Natural killer cell (primary cell): ENCODE measurements around the gene ARL6IP4. TPM values are rescaled to one million over a fixed set of nuclear protein-coding genes. Genes with fewer than 3 reads are reported as not detected.

ENCODE experiments used
- ATAC-seq, 3 donors: fragments of 150-1000 bp in 2 of 3; fragments of 200-7000 bp in 1 of 3; cut with Tn5 transposase; 1 replicate in 1 of 3; 2 replicates in 2 of 3; pipeline ENCODE4 v1.10.0; 2021; ENCODE audit warnings: mild to moderate bottlenecking in 2 of 3, moderate library complexity in 2 of 3
- DNase-seq, 2 donors: peaks; one replicate each; pipeline versions ENCODE4 v3.0.0 to v3.0.0-alpha.2; 2013 to 2021; ENCODE audit warnings: mixed read lengths in 1 of 2
- H3K27ac ChIP-seq: one replicate; pipeline ENCODE4 v1.5.1; 2013; ENCODE audit warnings: mild to moderate bottlenecking, low read length
- H3K27me3 ChIP-seq: one replicate; pipeline ENCODE4 v1.6.1; 2013; ENCODE audit warnings: low read length; ENCODE audit not compliant: control insufficient read depth, insufficient read depth
- H3K36me3 ChIP-seq: one replicate; pipeline ENCODE4 v1.6.1; 2013; ENCODE audit warnings: low read length; ENCODE audit not compliant: control insufficient read depth, insufficient read depth
- H3K4me1 ChIP-seq: one replicate; pipeline ENCODE4 v1.6.1; 2013; ENCODE audit warnings: low read length; ENCODE audit not compliant: control insufficient read depth, insufficient read depth
- H3K4me3 ChIP-seq: one replicate; pipeline ENCODE4 v1.5.1; 2013; ENCODE audit warnings: low read length
- H3K9me3 ChIP-seq: one replicate; pipeline ENCODE4 v1.6.1; 2013; ENCODE audit warnings: low read length; ENCODE audit not compliant: control insufficient read depth, insufficient read depth
- H3K27ac Mint-ChIP-seq, 2 donors: one replicate each; pipeline ENCODE4 v1.8.0; 2022; ENCODE audit warnings: mild to moderate bottlenecking in 2 of 2, mixed read lengths in 2 of 2, moderate library complexity in 1 of 2
- H3K27me3 Mint-ChIP-seq, 2 donors: one replicate each; pipeline ENCODE4 v1.8.0; 2022; ENCODE audit warnings: low read depth in 2 of 2, mixed read lengths in 2 of 2
- H3K36me3 Mint-ChIP-seq: one replicate; pipeline ENCODE4 v1.8.0; 2022; ENCODE audit warnings: mixed read lengths
- H3K4me1 Mint-ChIP-seq, 2 donors: one replicate each; pipeline ENCODE4 v1.8.0; 2022; ENCODE audit warnings: mixed read lengths in 2 of 2
- H3K4me3 Mint-ChIP-seq: one replicate; pipeline ENCODE4 v1.8.0; 2022; ENCODE audit warnings: mild to moderate bottlenecking, moderate library complexity, mixed read lengths
- H3K9me3 Mint-ChIP-seq, 2 donors: one replicate each; pipeline ENCODE4 v1.8.0; 2022; ENCODE audit warnings: mixed read lengths in 2 of 2
- WGBS: methylation state at CpG from one replicate; pipeline ENCODE4 v1.1.7; 2013; ENCODE audit warnings: missing lambda C conversion rate; ENCODE audit not compliant: insufficient coverage; 5-methylcytosine and 5-hydroxymethylcytosine counted together
- intact Hi-C: fragments of 100-400 bp; cut with micrococcal nuclease; formaldehyde crosslinking; loops from one replicate; pipeline ENCODE4 v1.14.2; 2022
- total RNA-seq, 4 donors: library from RNA; stranded (reverse); fragments of 120-200 nt in 1 of 4; gene quantifications; one replicate each; pipeline versions ENCODE4 v1.2.3 to v1.2.4, GENCODE V29; 2013 to 2022
- TF ChIP-seq, protein P1 (sequence below): fragments of 200-600 bp; IDR thresholded peaks from one replicate; pipeline ENCODE4 v1.8.0; 2022; ENCODE audit warnings: antibody characterized with exemption

The ARL6IP4 gene
- total RNA-seq, 3 donors from 2014 or later (not counting 1 experiment from before 2014, with no cell fraction given), result 97.2 to 136 (median 116) TPM

DNA sequence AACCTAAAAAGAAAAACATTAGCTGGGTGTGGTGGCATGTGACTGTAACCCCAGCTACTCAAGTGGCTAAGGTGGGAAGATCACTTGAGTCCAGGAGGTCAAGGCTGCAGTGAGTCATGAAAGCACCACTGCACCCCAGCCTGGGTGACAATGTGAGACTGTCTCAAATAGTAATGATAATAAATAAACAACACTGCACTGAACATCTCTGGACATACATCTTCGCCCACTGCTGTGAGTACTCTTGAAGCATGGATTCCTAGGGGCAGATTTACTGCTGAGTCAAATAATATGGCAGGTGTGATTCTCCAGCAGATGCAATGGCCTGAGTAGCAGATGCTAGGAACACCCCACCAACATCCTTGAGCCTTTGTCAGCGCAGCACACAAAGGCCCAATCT lies 37.8 kb upstream of the ARL6IP4 start:
- peak overlapping the region; percentile 73 for H3K4me3 Mint-ChIP-seq
- peaks cover 0 to 2% of the 10 kb centered on the region in 2 donors for H3K9me3 Mint-ChIP-seq
- H3K9me3 ChIP-seq, result no peaks in the 10 kb centered on the region
- peaks cover 35 to 66% of the 10 kb centered on the region in 2 donors for H3K4me1 Mint-ChIP-seq
- H3K27ac Mint-ChIP-seq, result peak overlapping the region; percentile 84 to 94
- WGBS, result 67% methylated on average over 2 of the region's 2 CpGs
- intact Hi-C loops, result loop anchor here (1.0 kb wide), 1 partner anchor 46 kb away; the partner anchor contains the start of gene VPS37B
- no peaks in the 10 kb centered on the region for H3K27me3 ChIP-seq
- no peaks in the 10 kb centered on the region for H3K36me3 ChIP-seq
- H3K27me3 Mint-ChIP-seq, result no peaks in the 10 kb centered on the region
- peak; percentile 33 to 46 for DNase-seq
- ATAC-seq, result peak; percentile 48 to 65 (median 51)
- H3K4me1 ChIP-seq, result peaks cover 58% of the 10 kb centered on the region
- H3K36me3 Mint-ChIP-seq, result no peaks in the 10 kb centered on the region
- TF ChIP-seq, protein P1, sequence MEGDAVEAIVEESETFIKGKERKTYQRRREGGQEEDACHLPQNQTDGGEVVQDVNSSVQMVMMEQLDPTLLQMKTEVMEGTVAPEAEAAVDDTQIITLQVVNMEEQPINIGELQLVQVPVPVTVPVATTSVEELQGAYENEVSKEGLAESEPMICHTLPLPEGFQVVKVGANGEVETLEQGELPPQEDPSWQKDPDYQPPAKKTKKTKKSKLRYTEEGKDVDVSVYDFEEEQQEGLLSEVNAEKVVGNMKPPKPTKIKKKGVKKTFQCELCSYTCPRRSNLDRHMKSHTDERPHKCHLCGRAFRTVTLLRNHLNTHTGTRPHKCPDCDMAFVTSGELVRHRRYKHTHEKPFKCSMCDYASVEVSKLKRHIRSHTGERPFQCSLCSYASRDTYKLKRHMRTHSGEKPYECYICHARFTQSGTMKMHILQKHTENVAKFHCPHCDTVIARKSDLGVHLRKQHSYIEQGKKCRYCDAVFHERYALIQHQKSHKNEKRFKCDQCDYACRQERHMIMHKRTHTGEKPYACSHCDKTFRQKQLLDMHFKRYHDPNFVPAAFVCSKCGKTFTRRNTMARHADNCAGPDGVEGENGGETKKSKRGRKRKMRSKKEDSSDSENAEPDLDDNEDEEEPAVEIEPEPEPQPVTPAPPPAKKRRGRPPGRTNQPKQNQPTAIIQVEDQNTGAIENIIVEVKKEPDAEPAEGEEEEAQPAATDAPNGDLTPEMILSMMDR, result no peak
- H3K27ac ChIP-seq, result peak overlapping the region; percentile 57
- H3K4me3 ChIP-seq, result no peak overlapping the region

DNA sequence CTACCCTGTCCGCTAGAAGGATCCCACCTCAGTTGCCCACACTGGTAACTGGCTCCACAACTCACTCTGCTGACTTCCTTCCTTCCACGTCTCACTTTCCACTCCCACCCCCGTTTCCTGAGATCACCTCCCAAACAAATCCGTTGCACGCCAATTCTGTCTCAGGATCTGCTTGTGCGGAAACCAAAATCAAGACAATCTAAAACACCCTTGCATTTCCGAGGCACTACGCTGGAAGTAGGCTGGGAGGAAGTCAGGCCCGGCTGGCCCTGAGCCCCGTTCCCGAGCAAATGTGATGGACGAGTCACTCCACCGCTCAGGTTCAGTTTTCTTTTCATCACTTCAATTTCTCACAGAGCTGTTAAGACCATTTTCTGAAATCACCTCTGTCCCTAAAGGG lies 37.3 kb upstream of the ARL6IP4 start:
- TF ChIP-seq, protein P1, result no peak
- H3K27me3 ChIP-seq, result no peaks in the 10 kb centered on the region

DNA sequence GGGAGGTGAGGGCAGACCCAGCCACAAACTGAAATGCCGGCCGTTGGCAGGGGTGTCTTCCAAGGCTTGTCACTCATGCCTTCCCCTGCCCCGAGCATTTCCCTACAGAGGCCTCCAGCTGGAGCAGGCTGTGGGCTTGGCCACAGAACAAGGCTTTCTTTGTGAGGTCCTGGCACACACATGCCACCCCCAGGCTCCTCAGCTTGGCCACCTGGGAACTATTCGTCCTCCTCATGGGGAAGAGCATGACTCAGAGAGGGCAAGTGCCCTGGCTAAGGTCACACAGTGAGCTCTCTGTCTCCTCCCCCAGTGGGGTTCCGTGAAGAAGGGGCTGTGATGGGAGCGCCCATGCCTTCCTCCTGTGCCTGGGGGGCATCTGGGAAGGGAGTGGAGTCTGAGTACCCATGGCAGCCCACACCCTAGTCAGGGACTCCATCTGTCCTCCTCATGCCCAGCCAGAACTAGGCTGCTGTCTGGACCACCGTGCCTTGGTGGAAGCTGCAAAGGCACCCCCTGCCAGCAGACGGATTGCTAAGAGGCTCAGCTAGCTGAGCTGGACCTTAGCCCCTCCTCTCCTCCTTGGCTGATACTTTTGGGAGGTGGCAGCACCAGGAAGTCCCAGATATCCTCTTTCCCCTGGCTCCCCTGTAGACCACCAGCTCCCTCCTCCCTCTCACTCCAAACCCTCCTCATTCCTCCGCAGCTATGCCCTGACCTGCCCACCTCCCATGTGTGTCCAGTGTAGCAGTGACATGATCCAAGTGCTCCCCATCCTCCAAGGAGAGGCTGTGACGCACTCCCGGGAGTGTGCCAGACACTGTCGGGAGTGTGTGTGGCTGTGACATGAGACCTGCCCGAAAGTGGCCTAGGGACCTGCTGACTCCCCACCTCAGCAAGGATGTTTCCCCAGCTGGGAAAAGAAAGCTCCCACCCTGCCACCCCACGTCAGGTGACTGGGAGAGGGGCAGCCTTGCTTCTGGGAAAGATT lies 35.6 kb upstream of the ARL6IP4 start:
- Histone ChIP-seq H3K9me3 (no peaks in the 10 kb centered on the region), H3K27me3 (no peaks in the 10 kb centered on the region), H3K27ac (no peak overlapping the region), H3K4me1 (peaks cover 67% of the 10 kb centered on the region), H3K4me3 (no peak overlapping the region), H3K36me3 (no peaks in the 10 kb centered on the region)
- Mint-ChIP-seq H3K27me3 (no peaks in the 10 kb centered on the region), H3K27ac (peak overlapping the region in 1 of 2 donors; percentile 94), H3K9me3 (peaks cover 0 to 2% of the 10 kb centered on the region in 2 donors), H3K4me3 (no peak overlapping the region), H3K36me3 (no peaks in the 10 kb centered on the region), H3K4me1 (peaks cover 42 to 76% of the 10 kb centered on the region in 2 donors)
- TF ChIP-seq, protein P1, result no peak
- 93% methylated on average over 14 of the region's 14 CpGs for WGBS
- DNase-seq (no peak), ATAC-seq (no peak)
- intact Hi-C loops, result no loop called here

More for the DNA sequence above, 37.3 kb upstream of the ARL6IP4 start:
- H3K9me3 ChIP-seq, result no peaks in the 10 kb centered on the region
- Mint-ChIP-seq H3K4me1 (peaks cover 39 to 71% of the 10 kb centered on the region in 2 donors), H3K36me3 (no peaks in the 10 kb centered on the region), H3K4me3 (peak overlapping the region; percentile 73), H3K27ac (peak overlapping the region; percentile 84 to 94), H3K27me3 (no peaks in the 10 kb centered on the region), H3K9me3 (peaks cover 0 to 2% of the 10 kb centered on the region in 2 donors)
- H3K4me1 ChIP-seq, result peaks cover 63% of the 10 kb centered on the region
- H3K36me3 ChIP-seq, result no peaks in the 10 kb centered on the region
- H3K4me3 ChIP-seq, result no peak overlapping the region
- 35% methylated on average over 11 of the region's 13 CpGs for WGBS
- H3K27ac ChIP-seq, result peak overlapping the region; percentile 57
- intact Hi-C loops, result no loop called here
- ATAC-seq (peak in 2 of 3 donors; percentile 19 to 27), DNase-seq (no peak)
